Tibial nerve (tissue), 3 donors: ENCODE measurements around the gene TBC1D22A.

ENCODE experiments used
- CTCF ChIP-seq, 5 experiments: fragments of 200-600 bp in 3 of 5; fragments of 450-650 bp in 2 of 5; sonication (generic) in 3 of 5; IDR thresholded peaks; one replicate each; pipeline ENCODE4 v1.5.1; 2016 to 2019; ENCODE audit warnings: antibody characterized with exemption in 5 of 5, mild to moderate bottlenecking in 3 of 5, moderate library complexity in 2 of 5
- POLR2A ChIP-seq, 2 donors: fragments of 450-650 bp; IDR thresholded peaks; one replicate each; pipeline ENCODE4 v1.6.1; 2017; ENCODE audit warnings: antibody characterized with exemption in 2 of 2, mild to moderate bottlenecking in 2 of 2, moderate library complexity in 2 of 2

GRCh38 chr22:47176573-47177333 is 414.3 kb downstream of the TBC1D22A start:
- TF ChIP-seq CTCF (IDR thresholded peaks at IDR 0.05) = no peak
- TF ChIP-seq POLR2A (IDR thresholded peaks at IDR 0.05) = no peak
